IPS DF 4.7 (cell line): ENCODE measurements around the gene GULP1.

ENCODE experiments used
- DNase-seq: peaks from one replicate; pipeline ENCODE4 v3.0.0-alpha.2; 2013; ENCODE audit warnings: low spot score; ENCODE audit errors: extremely low read depth

The GULP1 gene

DNA sequence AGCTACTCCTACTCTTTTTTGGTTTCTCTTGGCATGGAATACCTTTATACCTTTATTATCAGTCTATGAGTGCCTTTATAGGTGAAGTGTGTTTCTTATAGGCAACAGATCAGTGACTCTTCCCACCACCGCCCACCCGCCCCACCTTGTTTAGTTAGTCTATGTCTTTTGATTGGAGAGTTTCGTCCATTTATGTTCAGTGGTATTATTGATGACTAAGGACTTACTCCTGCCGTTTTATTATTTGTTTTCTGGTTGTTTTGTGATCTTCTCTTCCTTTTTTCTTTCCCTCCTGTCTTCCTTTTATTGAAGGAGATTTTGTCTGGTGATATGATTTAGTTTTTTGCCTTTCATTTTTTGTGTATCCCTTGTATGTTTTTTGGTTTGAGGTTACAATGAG, 179.5 kb downstream of the GULP1 start:
- no peak for DNase-seq

DNA sequence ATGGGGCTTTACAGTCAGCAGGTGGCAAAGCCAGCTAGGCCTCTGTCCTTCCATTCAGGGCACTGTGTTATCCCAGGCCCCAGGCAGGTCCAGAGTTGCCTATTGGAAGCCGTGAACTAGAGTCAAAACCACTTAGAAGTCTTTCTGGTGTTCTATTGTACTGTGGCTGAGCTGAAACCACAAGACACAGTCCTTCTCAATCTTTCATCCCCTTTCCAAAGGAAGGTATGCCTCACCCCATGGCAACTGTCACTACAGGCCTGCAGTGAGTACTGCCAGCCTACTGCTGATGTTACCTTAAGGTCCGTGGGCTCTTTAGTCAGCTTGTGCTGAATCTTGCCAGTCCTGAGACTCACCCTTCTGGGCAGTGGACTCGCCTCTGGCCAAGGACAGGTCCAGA, 181.6 kb downstream of the GULP1 start:
- DNase-seq, result no peak

DNA sequence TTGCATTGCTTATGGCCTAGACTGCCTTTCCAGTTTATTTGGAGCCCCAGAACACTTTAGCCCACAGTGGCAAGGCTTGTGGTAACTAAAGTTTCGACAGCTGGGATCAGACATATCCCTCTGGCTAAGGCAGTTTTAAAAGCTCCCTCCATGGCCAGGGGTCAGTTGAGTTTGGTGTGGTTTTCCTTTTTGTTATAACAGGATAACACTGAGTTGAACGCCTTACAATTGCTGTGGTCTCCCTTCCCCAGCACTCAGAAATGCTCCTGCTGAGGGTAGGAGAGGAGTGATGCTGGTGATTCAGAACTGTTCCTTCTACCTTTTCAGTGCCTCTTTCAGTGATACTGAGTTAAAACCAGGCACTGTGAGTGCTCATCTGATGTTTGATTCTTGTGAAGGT, 182.6 kb downstream of the GULP1 start:
- no peak for DNase-seq

DNA sequence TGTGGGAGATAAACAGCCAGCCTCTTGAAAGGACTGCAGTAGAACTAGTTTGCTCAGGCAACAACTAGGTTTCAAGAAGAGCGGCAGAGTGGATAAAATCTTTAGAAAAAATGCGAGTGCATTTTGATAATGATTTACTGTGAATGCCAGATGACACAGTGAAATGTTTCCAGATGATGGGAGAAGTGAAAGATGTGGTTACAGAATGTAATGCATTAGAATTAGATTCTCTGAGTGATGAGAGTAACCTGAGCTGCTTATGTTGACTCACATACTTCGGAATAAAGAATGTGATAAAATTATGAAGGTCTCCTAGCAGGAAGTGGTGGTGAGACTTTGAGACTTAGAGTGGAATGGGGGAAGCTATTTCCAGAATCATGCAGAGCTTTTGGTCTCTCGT, 184.3 kb downstream of the GULP1 start:
- DNase-seq, result no peak

DNA sequence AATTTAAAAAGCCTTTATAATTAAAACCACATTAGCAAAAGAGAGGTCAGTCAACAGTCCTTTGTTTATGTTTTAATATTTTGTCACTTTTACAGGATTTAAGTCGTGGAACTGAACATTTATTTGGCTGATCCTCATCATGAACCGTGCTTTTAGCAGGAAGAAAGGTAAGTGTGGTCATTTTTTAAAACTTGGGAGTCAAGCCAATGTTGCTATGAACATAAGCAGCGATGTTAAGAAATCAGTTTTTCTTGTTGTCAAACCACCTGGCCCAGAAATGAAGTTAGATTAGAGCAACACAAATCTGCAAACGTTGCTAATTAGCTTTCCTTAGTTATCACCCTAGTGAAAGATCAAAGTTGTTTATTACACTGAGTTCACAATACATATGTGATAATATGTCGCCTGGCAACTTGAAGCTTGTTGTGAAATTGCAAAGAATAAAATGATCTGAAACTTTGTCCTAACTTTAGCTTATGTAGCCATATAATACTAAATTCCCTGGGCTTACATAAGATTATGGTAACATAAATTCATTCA, 186.0 kb downstream of the GULP1 start:
- DNase-seq, result no peak

DNA sequence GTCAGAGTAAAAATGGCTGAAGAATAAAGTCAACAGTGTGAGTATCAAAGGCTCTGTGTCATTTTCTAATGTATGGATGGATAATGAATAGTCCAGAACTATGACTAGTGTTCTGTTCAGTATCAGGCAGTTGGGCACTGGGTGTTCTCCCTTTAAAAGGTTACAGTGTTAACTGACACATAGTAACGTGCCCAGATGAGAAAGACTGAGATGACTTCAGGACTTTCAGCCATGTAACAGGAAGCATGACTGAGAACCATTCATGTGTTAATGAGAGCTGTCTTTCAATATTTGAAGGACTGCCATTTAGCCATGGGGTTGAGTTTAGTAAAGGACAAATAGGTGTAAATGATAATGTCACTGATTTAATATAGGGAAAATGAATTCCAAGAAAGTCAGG, 187.1 kb downstream of the GULP1 start:
- no peak for DNase-seq

DNA sequence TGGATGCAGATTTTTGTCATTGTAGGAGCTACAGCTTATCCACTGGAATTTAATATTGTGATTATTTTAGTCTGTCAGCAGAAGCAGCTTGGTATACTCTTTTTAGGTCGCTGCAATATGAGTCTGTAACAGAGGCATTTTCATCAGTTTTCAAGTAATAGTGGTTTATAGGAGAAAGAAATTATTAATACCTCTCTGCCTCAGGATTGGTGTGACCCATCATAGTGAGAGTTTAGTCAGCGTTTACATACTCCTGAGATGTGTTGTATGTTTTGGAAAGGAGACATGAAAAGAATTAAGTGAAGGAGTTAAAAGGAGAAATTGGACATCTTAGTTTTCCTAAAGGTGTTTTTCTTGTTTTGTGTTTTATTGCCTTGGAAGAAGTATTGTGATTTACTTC, 189.8 kb downstream of the GULP1 start:
- no peak for DNase-seq

DNA sequence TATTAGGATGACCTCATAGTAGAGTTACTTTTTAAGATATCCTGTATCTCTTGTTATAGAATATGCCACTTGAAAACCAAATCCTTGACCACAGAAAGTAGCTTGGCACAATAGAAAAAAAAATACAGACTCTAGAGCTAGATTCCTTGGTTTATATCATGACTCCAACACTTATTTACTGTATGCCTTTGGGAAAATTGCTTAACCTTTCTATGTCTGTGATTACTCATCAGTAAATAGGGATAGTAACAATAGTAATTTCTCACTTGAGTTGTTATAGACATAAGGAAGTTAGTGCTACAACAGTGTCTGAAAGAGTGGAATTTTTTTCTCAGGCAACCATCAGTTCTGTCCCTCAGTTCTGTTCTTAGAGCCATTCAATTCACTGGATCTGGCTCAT, 193.8 kb downstream of the GULP1 start:
- DNase-seq, result no peak

DNA sequence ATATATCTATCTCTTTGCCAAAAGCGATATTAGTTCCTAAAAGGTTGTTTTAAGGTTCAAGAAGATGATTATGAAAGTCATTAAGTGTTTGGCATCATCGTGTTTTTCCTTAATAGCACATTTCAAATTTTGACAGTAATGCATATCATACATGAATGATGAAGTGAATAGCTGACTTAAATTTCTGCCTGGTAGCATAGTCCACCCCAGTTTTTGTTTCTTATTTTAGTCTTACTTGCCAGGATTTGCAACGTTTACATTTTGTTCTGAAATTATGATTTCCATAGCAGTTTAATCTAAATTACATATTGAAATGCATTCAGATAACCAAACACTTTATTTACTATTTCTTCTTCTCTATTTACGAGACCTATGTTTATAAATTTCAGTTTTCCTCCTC, 201.1 kb downstream of the GULP1 start:
- no peak for DNase-seq

DNA sequence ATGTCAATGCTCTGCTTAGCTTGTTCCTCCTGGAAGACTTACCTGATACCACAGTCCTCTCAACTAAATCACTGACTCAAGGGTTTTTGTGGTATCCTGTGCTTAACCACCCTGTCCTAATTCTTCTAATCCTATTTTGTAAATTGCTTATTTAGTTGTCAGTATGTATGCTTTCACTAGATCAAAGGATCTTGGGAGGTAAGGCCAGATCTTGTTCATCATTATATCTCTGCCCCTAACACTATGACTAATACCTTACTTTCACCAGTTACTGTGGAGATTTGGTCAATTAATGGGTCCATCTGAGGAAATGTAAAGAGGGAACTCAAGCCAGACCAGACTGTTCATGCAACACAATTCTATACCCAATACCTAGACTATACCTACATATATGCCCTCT, 203.2 kb downstream of the GULP1 start:
- no peak for DNase-seq

DNA sequence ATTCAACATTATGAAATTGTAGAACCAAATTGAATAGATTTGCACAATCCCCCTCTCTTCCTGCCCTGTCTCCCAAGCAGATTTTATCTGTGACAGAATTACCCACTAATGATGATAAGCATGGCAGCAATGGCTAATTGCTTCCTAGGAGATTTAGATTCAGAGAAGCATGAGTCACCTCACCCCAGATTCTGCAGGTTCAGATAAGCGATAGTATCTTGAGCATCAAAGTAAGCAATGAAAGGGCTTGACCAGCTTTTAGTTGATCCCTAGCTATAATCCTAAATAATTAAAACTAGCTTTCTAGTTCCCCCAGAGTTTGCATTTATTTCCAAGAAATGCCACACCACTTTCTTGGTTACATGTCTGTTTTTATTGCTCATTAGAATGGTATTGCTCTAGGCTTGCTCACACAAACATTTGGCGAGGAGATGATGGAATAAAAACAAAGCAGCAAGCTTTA, 204.3 kb downstream of the GULP1 start:
- DNase-seq, result no peak

DNA sequence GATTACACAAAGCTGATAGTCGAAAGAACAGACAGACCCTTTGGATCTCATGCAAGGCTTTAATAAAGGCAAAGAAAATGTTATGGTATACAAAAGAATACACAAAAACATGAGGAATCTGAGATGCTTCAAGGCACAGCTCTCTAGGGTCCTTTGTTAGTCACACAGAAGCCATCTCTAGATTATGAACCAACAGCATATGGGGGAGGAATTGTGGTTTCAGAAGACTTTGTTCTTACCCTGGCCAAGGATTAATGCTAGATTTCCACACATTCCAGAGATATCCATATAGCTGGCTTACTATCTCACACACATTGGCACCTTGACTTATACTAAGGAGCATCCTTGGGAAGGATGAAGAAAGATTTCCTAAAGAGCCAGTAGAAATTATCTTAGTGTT, 206.1 kb downstream of the GULP1 start:
- no peak for DNase-seq

DNA sequence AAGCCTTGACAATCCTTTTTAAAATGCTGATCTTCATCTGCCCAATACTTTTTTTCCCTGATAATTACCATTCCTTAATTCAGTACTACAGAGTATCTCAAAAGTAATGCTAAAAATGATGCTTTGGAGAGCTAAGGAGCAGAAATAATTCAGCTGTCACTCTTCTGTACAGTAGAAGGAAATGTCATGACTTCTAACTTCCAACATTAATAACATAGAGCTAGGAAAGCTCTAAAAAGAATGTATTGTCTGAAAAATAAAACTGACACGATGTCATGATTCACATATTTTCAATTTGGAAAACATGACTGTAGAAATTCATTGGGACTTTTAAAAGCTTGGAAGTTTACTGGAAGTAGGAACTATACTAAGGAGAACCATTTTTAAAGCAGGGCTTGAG, 212.3 kb downstream of the GULP1 start:
- no peak for DNase-seq

DNA sequence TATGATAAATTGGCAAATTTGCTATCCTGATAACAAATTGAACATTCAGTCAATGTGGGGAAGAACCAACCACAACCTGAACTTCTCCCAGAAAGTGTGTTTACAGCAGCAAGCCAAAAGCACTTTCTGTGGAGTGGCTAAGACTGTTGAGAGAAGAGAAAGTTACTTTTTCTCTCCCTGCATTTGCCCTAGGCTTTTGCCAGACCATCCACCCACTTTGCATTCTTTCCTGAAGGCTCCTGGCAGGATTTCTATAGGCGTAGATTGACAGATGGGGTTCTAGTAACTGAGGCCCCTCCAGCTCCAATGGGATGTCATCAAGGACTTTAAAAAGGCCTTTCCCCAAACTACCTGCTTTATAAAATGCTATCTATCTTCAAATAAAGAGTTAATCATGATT, 215.2 kb downstream of the GULP1 start:
- DNase-seq, result no peak

DNA sequence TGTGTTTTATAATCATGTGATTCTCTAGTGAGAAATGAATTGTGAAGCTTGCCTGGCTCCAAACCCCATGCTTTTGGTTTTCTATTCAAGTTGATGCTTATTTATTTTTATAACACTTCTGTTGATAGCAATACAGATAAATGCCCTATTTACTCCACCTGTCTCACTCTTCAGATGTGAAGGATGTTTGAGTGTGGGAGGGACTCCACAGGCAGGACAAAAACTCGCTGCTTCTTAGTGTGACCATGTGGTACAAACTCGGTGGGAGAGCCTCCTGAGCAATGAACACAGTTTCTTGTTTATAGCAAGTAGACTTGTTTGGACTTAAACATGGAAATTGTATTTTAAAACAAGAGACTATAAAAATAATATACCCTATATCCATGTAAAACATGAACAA, 219.7 kb downstream of the GULP1 start:
- no peak for DNase-seq

DNA sequence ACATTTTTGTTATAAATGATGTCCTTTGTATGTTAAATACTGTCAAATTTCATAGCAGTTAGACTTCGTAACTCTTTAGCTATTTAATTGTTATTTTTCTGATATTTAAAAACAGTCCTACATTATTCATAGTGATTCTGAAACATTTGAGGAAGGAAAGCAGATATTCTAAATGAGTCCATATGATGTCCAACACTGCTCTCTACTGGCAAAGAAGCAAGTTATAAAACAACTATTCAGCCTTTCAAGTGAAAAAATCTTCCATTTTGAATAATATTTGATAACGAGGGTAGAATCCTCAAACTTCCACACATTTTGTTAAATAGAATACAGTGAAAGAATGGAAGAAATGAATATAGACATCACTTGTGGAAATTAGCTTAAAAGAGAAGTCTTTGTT, 220.8 kb downstream of the GULP1 start:
- no peak for DNase-seq

DNA sequence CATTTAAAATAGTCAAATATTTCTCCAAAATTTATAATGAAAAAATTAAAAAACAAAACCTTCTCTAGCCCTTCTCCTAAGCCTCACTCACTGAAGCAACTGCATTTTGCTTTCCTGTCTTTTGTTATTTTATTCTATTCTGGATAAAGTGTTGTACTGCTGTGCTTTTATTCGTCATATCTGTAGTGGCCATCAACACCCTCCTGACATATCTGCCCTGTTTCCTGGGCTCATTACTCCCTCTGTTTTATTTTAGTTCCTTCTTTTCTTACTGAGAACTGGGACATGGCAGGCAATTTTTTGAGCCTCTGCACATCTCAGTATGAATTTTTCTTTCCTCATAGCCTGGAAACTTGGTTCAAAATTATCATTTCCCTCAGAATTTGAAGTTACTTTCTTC, 224.2 kb downstream of the GULP1 start:
- DNase-seq, result no peak

DNA sequence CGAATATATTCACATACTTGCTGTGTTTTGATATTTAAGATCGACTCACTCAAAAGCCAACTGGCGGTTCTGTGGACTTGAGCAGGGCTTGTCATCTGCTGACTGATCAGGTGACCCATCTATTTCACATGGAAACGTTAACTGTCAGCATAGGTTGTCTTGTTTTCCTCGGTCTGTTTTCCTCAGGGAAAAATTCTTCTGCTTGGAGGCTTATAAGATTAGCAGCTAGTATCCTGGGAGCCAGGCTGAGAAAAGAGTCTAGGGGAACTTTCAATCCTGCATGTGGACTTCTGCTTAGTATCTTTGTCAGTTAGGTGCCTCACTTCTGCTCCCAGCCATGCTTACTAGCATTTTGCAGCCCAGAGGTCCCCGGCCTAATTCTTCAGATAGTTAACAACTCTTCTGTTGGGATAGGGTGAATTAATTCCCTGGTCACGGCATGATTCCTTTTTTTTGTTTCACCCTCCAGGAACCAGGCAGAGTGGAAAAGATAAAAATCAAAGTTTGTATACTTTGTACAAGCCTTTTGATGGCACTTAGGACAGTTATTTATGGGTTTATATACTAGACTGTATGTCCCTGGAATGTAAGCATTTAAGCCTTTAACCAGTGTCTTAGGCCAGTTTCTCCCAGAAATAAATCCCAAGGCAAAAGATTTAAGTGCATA, 226.0 kb downstream of the GULP1 start:
- DNase-seq, result no peak

DNA sequence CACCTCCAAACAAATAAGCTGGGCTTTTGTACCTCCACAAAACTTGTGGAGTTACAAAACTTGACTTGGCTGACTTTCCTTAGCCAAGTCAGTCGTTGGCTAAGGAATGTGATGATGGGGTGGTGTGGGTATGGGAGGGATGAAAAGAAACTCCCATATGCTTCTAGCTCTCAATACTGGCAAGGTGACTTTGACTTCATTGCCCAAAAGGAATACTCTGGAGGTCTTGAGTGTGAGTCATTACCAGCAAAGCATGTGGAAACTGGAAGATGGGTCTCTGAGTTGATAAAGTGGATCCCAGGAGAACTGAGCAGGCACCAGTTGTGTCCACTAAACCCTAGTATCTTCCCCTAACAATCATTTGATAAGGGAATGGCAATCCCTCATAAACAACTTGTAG, 226.7 kb downstream of the GULP1 start:
- DNase-seq, result no peak

DNA sequence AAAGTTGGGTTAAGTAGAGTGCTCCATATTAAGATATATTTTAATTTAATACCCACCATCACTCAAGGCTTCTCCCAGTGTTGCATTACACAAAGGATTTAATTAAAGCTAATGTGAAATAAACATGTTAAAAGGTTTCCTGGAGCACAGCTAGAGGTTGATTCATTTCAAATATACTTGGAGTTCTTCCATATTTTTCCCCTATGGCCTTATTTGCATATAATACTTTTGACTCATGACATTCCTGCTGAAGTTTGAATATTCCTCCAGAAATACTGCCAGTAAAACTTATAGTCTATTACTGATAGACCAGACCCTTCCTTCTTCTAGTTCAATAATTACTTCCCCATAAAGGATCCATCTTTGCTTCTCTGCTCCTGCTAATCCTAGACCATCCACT, 227.5 kb downstream of the GULP1 start:
- no peak for DNase-seq

DNA sequence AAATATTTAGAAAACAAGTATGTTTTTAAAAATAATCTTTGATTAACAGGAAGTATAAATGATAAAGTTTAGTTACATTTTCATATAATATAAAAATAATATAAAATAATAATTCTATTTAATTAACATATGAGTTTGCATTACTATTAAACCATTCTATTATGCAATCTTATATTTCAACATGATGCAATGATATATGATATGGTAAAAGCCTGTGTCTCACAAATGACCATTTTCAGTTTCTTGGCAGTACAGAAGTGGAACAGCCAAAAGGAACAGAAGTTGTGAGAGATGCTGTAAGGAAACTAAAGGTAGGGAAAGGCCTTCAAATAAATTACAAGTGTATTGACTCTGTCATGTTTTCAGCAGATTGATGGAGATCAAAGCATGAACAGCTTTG, 230.8 kb downstream of the GULP1 start:
- DNase-seq, result no peak

DNA sequence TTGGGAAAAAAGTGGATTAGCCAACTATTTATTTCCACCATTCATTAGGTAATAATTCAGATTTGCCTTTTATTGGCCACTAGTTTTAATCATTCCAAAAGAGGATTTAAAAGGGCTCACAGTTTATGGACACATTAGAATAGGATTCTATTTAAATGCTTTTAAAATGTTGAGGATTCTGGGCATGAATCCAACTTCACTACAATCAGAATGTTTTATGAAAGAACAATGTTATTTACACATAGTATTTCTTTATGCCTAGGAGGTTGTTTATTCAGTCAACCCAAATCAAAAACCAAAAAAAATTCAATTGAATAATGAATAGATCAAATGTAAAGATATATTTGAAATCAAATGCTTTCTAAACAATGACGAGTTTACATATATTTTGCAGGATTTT, 232.2 kb downstream of the GULP1 start:
- DNase-seq, result no peak

DNA sequence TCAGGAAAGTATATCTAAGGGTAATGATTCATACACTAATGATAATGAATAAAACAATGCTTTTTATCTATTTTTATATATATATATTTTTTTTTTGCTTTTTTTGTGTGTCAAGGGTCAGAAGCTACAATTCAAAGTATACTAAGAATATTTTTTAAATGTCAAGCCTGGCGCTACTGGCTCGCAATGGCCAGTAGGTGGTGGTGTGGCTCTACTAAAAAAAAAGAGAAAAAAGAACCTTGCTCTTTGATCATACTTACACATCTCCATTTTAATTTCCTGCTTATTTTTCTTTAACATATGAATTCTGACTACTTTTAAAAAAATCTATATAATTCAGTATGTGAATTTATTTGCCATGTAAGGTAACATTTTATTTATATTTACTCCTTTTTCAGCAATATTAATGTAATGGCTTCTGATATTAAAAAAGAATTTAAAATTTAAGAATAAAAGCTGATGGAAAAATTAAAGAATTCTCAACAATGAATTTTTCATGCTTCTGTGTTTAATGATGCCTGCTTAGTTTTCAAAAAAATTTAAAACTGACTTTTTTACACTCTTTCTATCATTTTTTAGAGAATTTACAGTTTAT, 232.9 kb downstream of the GULP1 start:
- no peak for DNase-seq
